Measurements from ENCODE around the gene CCDC6. TPM values are rescaled to one million over a fixed set of nuclear protein-coding genes. Genes with fewer than 3 reads are reported as not detected.

Gene CCDC6
- total RNA-seq, 1 experiment from 2014 or later, result 58.4 TPM

- Histone ChIP-seq H3K27ac (ENCODE audit: insufficient read length, low read depth, low read length) (no peak overlapping the region), H3K23me2 (ENCODE audit: insufficient read length, low read depth, low read length, poor library complexity, severe bottlenecking) (peaks cover 15% of the 10 kb centered on the region), H2BK5ac (ENCODE audit: insufficient read length, low read length) (no peak overlapping the region), H3K9ac (ENCODE audit: extremely low read depth, insufficient read length, low read length) (peak overlapping the region; percentile 82), H4K5ac (ENCODE audit: insufficient read length, low read depth, low read length) (no peak overlapping the region), H3K14ac (ENCODE audit: insufficient read depth, low read length) (peak overlapping the region; percentile 84), H3K56ac (ENCODE audit: insufficient read length, low read depth, low read length) (no peak overlapping the region), H2AK5ac (ENCODE audit: insufficient read length, low read length) (no peak overlapping the region), H3K4me2 (ENCODE audit: insufficient read depth, insufficient read length, low read length) (peak overlapping the region; percentile 95), H2AFZ (ENCODE audit: low read length) (no peak overlapping the region), H4K20me1 (ENCODE audit: control insufficient read depth, insufficient read depth, insufficient read length) (no peaks in the 10 kb centered on the region), H3K18ac (ENCODE audit: insufficient read length, low read depth, low read length) (peak overlapping the region; percentile 61), H3T11ph (ENCODE audit: low read length) (no peak overlapping the region), H2BK12ac (ENCODE audit: insufficient read length, low read depth, low read length) (peak overlapping the region; percentile 19), H2BK120ac (ENCODE audit: low read depth, low read length, poor library complexity, severe bottlenecking) (no peak overlapping the region), H3K23ac (ENCODE audit: insufficient read length, low read depth, low read length) (no peak overlapping the region), H3K27me3 (ENCODE audit: insufficient read depth, low read length) (no peaks in the 10 kb centered on the region), H3K4me1 (ENCODE audit: insufficient read depth, low read length) (peaks cover 7% of the 10 kb centered on the region; the same call in 1 of the 2 replicates), H2BK15ac (ENCODE audit: low read depth, low read length) (no peak overlapping the region), H3K79me1 (ENCODE audit: insufficient read depth, low read depth, low read length, poor library complexity, severe bottlenecking) (no peaks in the 10 kb centered on the region), H3K9me3 (ENCODE audit: control insufficient read depth, low read depth, low read length) (no peaks in the 10 kb centered on the region), H4K8ac (replicated peaks; ENCODE audit: insufficient read length, low read depth, low read length) (no peak overlapping the region), H3K4ac (ENCODE audit: low read depth, low read length) (no peak overlapping the region), H4K91ac (ENCODE audit: insufficient read length, low read depth, low read length) (no peak overlapping the region), H2BK20ac (ENCODE audit: low read depth, low read length, poor library complexity, severe bottlenecking) (no peak overlapping the region), H3K79me2 (ENCODE audit: insufficient read depth, low read length) (peaks cover 41% of the 10 kb centered on the region)
- peaks cover 47 to 59% of the 10 kb centered on the region in 2 experiments for H3K4me1 Mint-ChIP-seq
- TF ChIP-seq, protein P1, sequence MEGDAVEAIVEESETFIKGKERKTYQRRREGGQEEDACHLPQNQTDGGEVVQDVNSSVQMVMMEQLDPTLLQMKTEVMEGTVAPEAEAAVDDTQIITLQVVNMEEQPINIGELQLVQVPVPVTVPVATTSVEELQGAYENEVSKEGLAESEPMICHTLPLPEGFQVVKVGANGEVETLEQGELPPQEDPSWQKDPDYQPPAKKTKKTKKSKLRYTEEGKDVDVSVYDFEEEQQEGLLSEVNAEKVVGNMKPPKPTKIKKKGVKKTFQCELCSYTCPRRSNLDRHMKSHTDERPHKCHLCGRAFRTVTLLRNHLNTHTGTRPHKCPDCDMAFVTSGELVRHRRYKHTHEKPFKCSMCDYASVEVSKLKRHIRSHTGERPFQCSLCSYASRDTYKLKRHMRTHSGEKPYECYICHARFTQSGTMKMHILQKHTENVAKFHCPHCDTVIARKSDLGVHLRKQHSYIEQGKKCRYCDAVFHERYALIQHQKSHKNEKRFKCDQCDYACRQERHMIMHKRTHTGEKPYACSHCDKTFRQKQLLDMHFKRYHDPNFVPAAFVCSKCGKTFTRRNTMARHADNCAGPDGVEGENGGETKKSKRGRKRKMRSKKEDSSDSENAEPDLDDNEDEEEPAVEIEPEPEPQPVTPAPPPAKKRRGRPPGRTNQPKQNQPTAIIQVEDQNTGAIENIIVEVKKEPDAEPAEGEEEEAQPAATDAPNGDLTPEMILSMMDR (conservative IDR thresholded peaks at IDR 0.05), result no peak
- DNase-seq, result no peak
- peak overlapping the region; percentile 89 to 99 (median 90); a peak in 6 of 7 replicates for H3K27ac Mint-ChIP-seq
- peaks cover 0 to 1% of the 10 kb centered on the region in 2 experiments; a peak in 1 of 5 replicates for H3K9me3 Mint-ChIP-seq
- H3K36me3 Mint-ChIP-seq (ENCODE audit: insufficient read depth in 1 of 3, low read depth in 3 of 3), result peaks cover 1 to 11% (median 7%) of the 10 kb centered on the region in 3 experiments; a peak in 6 of 7 replicates
- no peaks in the 10 kb centered on the region for H3K27me3 Mint-ChIP-seq (ENCODE audit: low read depth)
- peak overlapping the region; percentile 92 to 98 for H3K4me3 Mint-ChIP-seq
- WGBS (ENCODE audit: extremely low coverage, insufficient read length, low lambda C conversion rate), result no CpG with 5 or more reads among the region's 56 CpGs
Observed at GRCh38 chr10:59905731-59906416, 482 bp downstream of the CCDC6 start.
